CD4-positive, alpha-beta memory T cell (primary cell): Measurements from ENCODE around the gene TDRKH. TPM values are rescaled to one million over a fixed set of nuclear protein-coding genes. Genes with fewer than 3 reads are reported as not detected.
A peak's percentile ranks its signal among the peaks of the same experiment; 100 is the strongest.

Experiments used
- CTCF ChIA-PET: fragments of 350-600 bp; sonication (Branson Sonifier 250); formaldehyde crosslinking; loops from one replicate; lab custom pipeline; 2021; ENCODE audit warnings: inconsistent platforms; ENCODE audit not compliant: partially characterized antibody; lab: Charles Lee
- POLR2A ChIA-PET: fragments of 350-600 bp; sonication (Branson Sonifier 250); formaldehyde crosslinking; loops from one replicate; lab custom pipeline; 2021; ENCODE audit not compliant: partially characterized antibody; lab: Charles Lee
- DNase-seq, 5 donors: peaks; one replicate each; pipeline versions ENCODE4 v3.0.0 to v3.0.0-alpha.2; 2020 to 2022; ENCODE audit warnings: mixed read lengths in 1 of 5
- H3K27ac ChIP-seq: one replicate; pipeline ENCODE4 v1.7.0; 2013; ENCODE audit warnings: low read depth, low read length
- H3K27me3 ChIP-seq: 2 replicates; pipeline ENCODE4 v1.7.0; 2013; ENCODE audit warnings: mild to moderate bottlenecking, low read length, moderate library complexity; ENCODE audit not compliant: insufficient read depth
- H3K36me3 ChIP-seq: 2 replicates; pipeline ENCODE4 v1.7.0; 2013; ENCODE audit warnings: mild to moderate bottlenecking, low read length, moderate library complexity; ENCODE audit not compliant: insufficient read depth
- H3K4me1 ChIP-seq: 2 replicates; pipeline ENCODE4 v1.7.0; 2013; ENCODE audit warnings: mild to moderate bottlenecking, low read length, moderate library complexity; ENCODE audit not compliant: insufficient read depth
- H3K4me3 ChIP-seq, 2 donors: one replicate each; pipeline ENCODE4 v1.7.0; 2013; ENCODE audit warnings: low read length in 2 of 2, mild to moderate bottlenecking in 1 of 2
- H3K9me3 ChIP-seq, 2 donors: one replicate each; pipeline ENCODE4 v1.7.0; 2013; ENCODE audit warnings: low read length in 2 of 2, control low read depth in 1 of 2; ENCODE audit not compliant: control insufficient read depth in 1 of 2
- H3K27ac Mint-ChIP-seq, 7 donors: one replicate each; pipeline ENCODE4 v1.8.0; 2020 to 2021; ENCODE audit warnings: mixed read lengths in 7 of 7, mild to moderate bottlenecking in 6 of 7, inconsistent platforms in 3 of 7, moderate library complexity in 3 of 7
- H3K27me3 Mint-ChIP-seq, 2 donors: one replicate each; pipeline ENCODE4 v1.8.0; 2020 to 2021; ENCODE audit warnings: mixed read lengths in 2 of 2
- H3K36me3 Mint-ChIP-seq, 2 donors: one replicate each; pipeline ENCODE4 v1.8.0; 2020 to 2021; ENCODE audit warnings: mixed read lengths in 2 of 2, inconsistent platforms in 1 of 2, mild to moderate bottlenecking in 1 of 2
- H3K4me1 Mint-ChIP-seq, 4 donors: one replicate each; pipeline ENCODE4 v1.8.0; 2020 to 2021; ENCODE audit warnings: mixed read lengths in 4 of 4, mild to moderate bottlenecking in 1 of 4
- H3K4me3 Mint-ChIP-seq, 8 donors: one replicate each; pipeline ENCODE4 v1.8.0; 2020 to 2021; ENCODE audit warnings: mixed read lengths in 8 of 8, mild to moderate bottlenecking in 7 of 8, moderate library complexity in 6 of 8, inconsistent platforms in 3 of 8
- H3K9me3 Mint-ChIP-seq, 8 donors: one replicate each; pipeline ENCODE4 v1.8.0; 2020 to 2021; ENCODE audit warnings: mixed read lengths in 8 of 8, mild to moderate bottlenecking in 5 of 8, inconsistent platforms in 3 of 8, moderate library complexity in 1 of 8
- intact Hi-C: fragments of 100-400 bp; cut with micrococcal nuclease; formaldehyde crosslinking; loops from one replicate; pipeline ENCODE4 v1.15.1; 2023
- polyA plus RNA-seq, 2 donors: library from polyadenylated mRNA; unstranded; fragments of 300-500 nt; fragmentation: Illumina TruSeq; gene quantifications; one replicate each; pipeline ENCODE4 v1.2.3, GENCODE V29; 2021
- total RNA-seq, 2 experiments: library from RNA; stranded (reverse); gene quantifications; one replicate each; pipeline ENCODE4 v1.2.3, GENCODE V29; 2021

TDRKH gene
- total RNA-seq (10 to 100 TPM; 29.1 to 29.3 TPM), polyA plus RNA-seq (10 to 100 TPM; 16.6 to 18.8 TPM)

- peaks cover 0 to 2% (median 0%) of the 10 kb centered on the region in 8 donors for H3K9me3 Mint-ChIP-seq
Measured at GRCh38 chr1:151790071-151790939, at the start of gene TDRKH. TDRKH (minus strand) TSS chr1:151790500; CDS start chr1:151783022, 7,478 bp downstream.

GRCh38 chr1:151839457-151840403 is 49.4 kb upstream of the TDRKH start, which contains the start of gene C2CD4D:
C2CD4D (minus strand) TSS chr1:151839820; CDS start chr1:151838989, 831 bp downstream.
- no peaks in the 10 kb centered on the region for H3K27me3 ChIP-seq
- H3K4me1 Mint-ChIP-seq = peaks cover 27 to 66% (median 52%) of the 10 kb centered on the region in 4 donors
- peak within 1 kb of the TSS; percentile 84 to 93 (median 88) for H3K4me3 Mint-ChIP-seq
- H3K27ac ChIP-seq = peak within 1 kb of the TSS; percentile 75
- peaks cover 54% of the 10 kb centered on the region for H3K4me1 ChIP-seq
- ChIA-PET CTCF (interaction anchor here (0.8 to 2.0 kb wide), 11 partner anchors 9 to 396 kb away, joined by 3 to 9 read pairs (median 5); no protein-coding TSS in a partner anchor), POLR2A (interaction anchor here (0.9 to 7.5 kb wide), 20 partner anchors 8 to 328 kb away, joined by 3 to 127 read pairs (median 4); partner anchors contain the start of genes CGN, MRPL9, RORC and TDRKH)
- no peaks in the 10 kb centered on the region for H3K27me3 Mint-ChIP-seq
- peak; percentile 75 to 87 (median 79) for DNase-seq
- H3K9me3 ChIP-seq = no peaks in the 10 kb centered on the region
- no peaks in the 10 kb centered on the region for H3K36me3 ChIP-seq
- H3K27ac Mint-ChIP-seq = peak within 1 kb of the TSS; percentile 82 to 98 (median 94)
- H3K4me3 ChIP-seq = peak within 1 kb of the TSS; percentile 52 to 83
- intact Hi-C loops = loop anchor here (2.0 to 5.0 kb wide), 6 partner anchors 68 to 382 kb away; partner anchors contain the start of genes POGZ, SNX27 and THEM4
- H3K36me3 Mint-ChIP-seq = peaks cover 9 to 12% of the 10 kb centered on the region in 2 donors
- peaks cover 0 to 3% (median 0%) of the 10 kb centered on the region in 8 donors for H3K9me3 Mint-ChIP-seq

More at GRCh38 chr1:151790071-151790939, at the start of gene TDRKH:
- peak within 1 kb of the TSS; percentile 85 to 98 (median 90) for H3K27ac Mint-ChIP-seq
- peak within 1 kb of the TSS; percentile 91 to 99 (median 96) for H3K4me3 Mint-ChIP-seq
- Histone ChIP-seq H3K9me3 (no peaks in the 10 kb centered on the region), H3K36me3 (no peaks in the 10 kb centered on the region), H3K4me3 (peak within 1 kb of the TSS; percentile 86 to 100), H3K27me3 (no peaks in the 10 kb centered on the region), H3K4me1 (peaks cover 29% of the 10 kb centered on the region), H3K27ac (peak within 1 kb of the TSS; percentile 51)
- DNase-seq = peak; percentile 98 to 100 (median 99)
- H3K36me3 Mint-ChIP-seq = peaks cover 5 to 10% of the 10 kb centered on the region in 2 donors
- CTCF ChIA-PET = interaction anchor here (1.0 to 2.3 kb wide), 12 partner anchors 9 to 206 kb away, joined by 3 to 15 read pairs (median 5); partner anchors contain the start of genes C2CD4D and MRPL9
- POLR2A ChIA-PET = interaction anchor here (0.6 to 3.2 kb wide), 17 partner anchors 10 to 202 kb away, joined by 3 to 39 read pairs (median 4); partner anchors contain the start of genes C2CD4D, MRPL9 and RORC
- intact Hi-C loops = loop anchor here (1.0 to 5.0 kb wide), 5 partner anchors 27 to 508 kb away; partner anchors contain the start of genes MRPL9, S100A10 and ZNF687
- peaks cover 21 to 41% (median 34%) of the 10 kb centered on the region in 4 donors for H3K4me1 Mint-ChIP-seq
- H3K27me3 Mint-ChIP-seq = no peaks in the 10 kb centered on the region

DNA sequence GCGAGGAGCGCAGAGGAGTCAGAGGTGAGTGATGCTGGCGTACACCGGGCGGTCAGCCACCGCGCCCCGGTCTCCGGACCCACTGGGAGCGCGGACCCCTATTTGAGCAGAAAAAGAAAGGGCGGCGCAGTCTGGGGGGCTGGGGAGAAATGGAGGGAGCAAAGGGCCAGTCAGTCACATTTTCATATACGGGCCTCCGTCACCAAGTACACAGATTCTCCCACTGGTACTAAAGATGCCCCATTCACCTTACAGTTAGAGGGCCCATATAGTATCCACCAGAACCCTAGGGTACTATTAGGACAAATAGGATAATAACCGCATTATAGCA is 48.7 kb upstream of the TDRKH start:
- Histone ChIP-seq H3K4me3 (peak overlapping the region; percentile 52 to 83), H3K4me1 (peaks cover 61% of the 10 kb centered on the region), H3K27me3 (no peaks in the 10 kb centered on the region), H3K27ac (peak overlapping the region; percentile 75), H3K36me3 (no peaks in the 10 kb centered on the region), H3K9me3 (no peaks in the 10 kb centered on the region)
- H3K9me3 Mint-ChIP-seq = peaks cover 0 to 3% (median 0%) of the 10 kb centered on the region in 8 donors
- ChIA-PET CTCF (interaction anchor here (1.1 to 2.0 kb wide), 4 partner anchors 9 to 163 kb away, joined by 3 to 9 read pairs (median 5); no protein-coding TSS in a partner anchor), POLR2A (interaction anchor here (1.0 to 7.5 kb wide), 10 partner anchors 8 to 328 kb away, joined by 3 to 127 read pairs (median 10); partner anchors contain the start of genes CGN, MRPL9, RORC and TDRKH)
- peaks cover 2 to 7% of the 10 kb centered on the region in 2 donors for H3K36me3 Mint-ChIP-seq
- peak overlapping the region; percentile 82 to 98 (median 94) for H3K27ac Mint-ChIP-seq
- H3K27me3 Mint-ChIP-seq = no peaks in the 10 kb centered on the region
- intact Hi-C loops = loop anchor here (2.0 to 5.0 kb wide), 6 partner anchors 68 to 382 kb away; partner anchors contain the start of genes POGZ, SNX27 and THEM4
- no peak for DNase-seq
- peak overlapping the region; percentile 84 to 93 (median 88) for H3K4me3 Mint-ChIP-seq
- H3K4me1 Mint-ChIP-seq = peaks cover 30 to 72% (median 55%) of the 10 kb centered on the region in 4 donors

- H3K27me3 Mint-ChIP-seq = no peaks in the 10 kb centered on the region
- intact Hi-C loops = loop anchor here (1.0 to 5.0 kb wide), 7 partner anchors 69 to 381 kb away; partner anchors contain the start of genes MRPL9, POGZ, SNX27 and THEM4
- no peaks in the 10 kb centered on the region for H3K9me3 ChIP-seq
- peak overlapping the region; percentile 84 to 93 (median 88) for H3K4me3 Mint-ChIP-seq
- peaks cover 0 to 7% of the 10 kb centered on the region in 2 donors for H3K36me3 Mint-ChIP-seq
- H3K9me3 Mint-ChIP-seq = peaks cover 0 to 3% (median 0%) of the 10 kb centered on the region in 8 donors
- H3K27ac ChIP-seq = peak overlapping the region; percentile 75
- ChIA-PET POLR2A (interaction anchor here (0.7 to 7.5 kb wide), 15 partner anchors 9 to 394 kb away, joined by 3 to 127 read pairs (median 4); partner anchors contain the start of genes CGN, MRPL9, RORC and S100A10), CTCF (interaction anchor here (1.1 to 5.4 kb wide), 3 partner anchors 10 to 75 kb away, joined by 3 to 32 read pairs (median 7); partner anchors contain the start of gene MRPL9)
- H3K4me3 ChIP-seq = peak overlapping the region; percentile 52 to 83
- no peaks in the 10 kb centered on the region for H3K36me3 ChIP-seq
- H3K4me1 Mint-ChIP-seq = peaks cover 36 to 78% (median 61%) of the 10 kb centered on the region in 4 donors
- no peaks in the 10 kb centered on the region for H3K27me3 ChIP-seq
- peak in 3 of 5 donors; percentile 46 to 47 (median 46) for DNase-seq
- peaks cover 67% of the 10 kb centered on the region for H3K4me1 ChIP-seq
- peak overlapping the region; percentile 82 to 98 (median 94) for H3K27ac Mint-ChIP-seq
Measured at GRCh38 chr1:151838222-151839081, 48.2 kb upstream of the TDRKH start.

DNA sequence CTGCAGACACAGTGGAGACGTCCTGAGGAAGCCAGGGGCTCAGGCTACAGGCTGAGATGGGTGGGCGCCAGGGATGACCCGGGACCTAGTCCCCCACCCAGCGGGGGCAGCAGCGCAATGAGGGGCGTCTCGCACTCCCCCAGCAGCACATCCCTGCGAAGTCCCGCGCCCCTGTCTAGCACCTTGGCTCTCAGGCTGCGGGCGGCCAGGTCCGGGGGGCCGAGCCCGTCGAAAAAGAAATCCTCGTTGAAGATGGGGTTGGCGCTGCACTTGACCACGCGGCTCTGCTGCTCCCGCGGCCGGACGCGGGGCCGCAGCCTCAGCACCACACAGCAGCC is 47.6 kb upstream of the TDRKH start:
- Mint-ChIP-seq H3K27ac (peak overlapping the region; percentile 87 to 99 (median 97)), H3K4me1 (peaks cover 40 to 84% (median 67%) of the 10 kb centered on the region in 4 donors), H3K36me3 (peaks cover 0 to 7% of the 10 kb centered on the region in 2 donors), H3K4me3 (peak overlapping the region; percentile 73 to 97 (median 93)), H3K9me3 (peaks cover 0 to 3% (median 0%) of the 10 kb centered on the region in 8 donors), H3K27me3 (no peaks in the 10 kb centered on the region)
- H3K4me1 ChIP-seq = peaks cover 73% of the 10 kb centered on the region
- no peak for DNase-seq
- POLR2A ChIA-PET = interaction anchor here (0.7 to 7.5 kb wide), 13 partner anchors 8 to 393 kb away, joined by 3 to 127 read pairs (median 5); partner anchors contain the start of genes RORC, S100A10, TDRKH and THEM4
- H3K4me3 ChIP-seq = peak overlapping the region; percentile 24 to 83
- CTCF ChIA-PET = interaction anchor here (1.1 to 5.7 kb wide), 4 partner anchors 10 to 243 kb away, joined by 3 to 69 read pairs (median 20); partner anchors contain the start of gene MRPL9
- intact Hi-C loops = loop anchor here (1.0 to 5.0 kb wide), 7 partner anchors 69 to 381 kb away; partner anchors contain the start of genes MRPL9, POGZ, SNX27 and THEM4
- peak overlapping the region; percentile 75 for H3K27ac ChIP-seq
- H3K36me3 ChIP-seq = no peaks in the 10 kb centered on the region
- H3K9me3 ChIP-seq = no peaks in the 10 kb centered on the region
- H3K27me3 ChIP-seq = no peaks in the 10 kb centered on the region
